ENCODE measurements around the gene ANKRD34C. TPM values are rescaled to one million over a fixed set of nuclear protein-coding genes. Genes with fewer than 3 reads are reported as not detected.

ANKRD34C gene
- total RNA-seq, 1 experiment from 2014 or later, result not detected

- CTCF ChIA-PET, result no interaction called here
- no peak overlapping the region for H3K4me2 ChIP-seq
- intact Hi-C loops (cut with micrococcal nuclease; ENCODE audit: unreplicated experiment), result no loop called here
- H3F3A ChIP-seq (ENCODE audit: insufficient read depth, low read depth), result no peaks in the 10 kb centered on the region
- no TSS peak for BruUV-seq (replicated peaks)
- peaks cover 56% of the 10 kb centered on the region for H3K27me3 ChIP-seq (ENCODE audit: insufficient read depth, low read depth)
- H3K36me3 ChIP-seq (ENCODE audit: low read depth), result no peaks in the 10 kb centered on the region
- H4K20me1 ChIP-seq (ENCODE audit: insufficient read depth), result no peaks in the 10 kb centered on the region
- H3K4me3 ChIP-seq, result no peak overlapping the region
- POLR2A ChIA-PET (ENCODE audit: unreplicated experiment), result no interaction called here
- no peak for TF ChIP-seq EZH2 (IDR thresholded peaks at IDR 0.05; ENCODE audit: low read depth)
- TF ChIP-seq, protein P1, sequence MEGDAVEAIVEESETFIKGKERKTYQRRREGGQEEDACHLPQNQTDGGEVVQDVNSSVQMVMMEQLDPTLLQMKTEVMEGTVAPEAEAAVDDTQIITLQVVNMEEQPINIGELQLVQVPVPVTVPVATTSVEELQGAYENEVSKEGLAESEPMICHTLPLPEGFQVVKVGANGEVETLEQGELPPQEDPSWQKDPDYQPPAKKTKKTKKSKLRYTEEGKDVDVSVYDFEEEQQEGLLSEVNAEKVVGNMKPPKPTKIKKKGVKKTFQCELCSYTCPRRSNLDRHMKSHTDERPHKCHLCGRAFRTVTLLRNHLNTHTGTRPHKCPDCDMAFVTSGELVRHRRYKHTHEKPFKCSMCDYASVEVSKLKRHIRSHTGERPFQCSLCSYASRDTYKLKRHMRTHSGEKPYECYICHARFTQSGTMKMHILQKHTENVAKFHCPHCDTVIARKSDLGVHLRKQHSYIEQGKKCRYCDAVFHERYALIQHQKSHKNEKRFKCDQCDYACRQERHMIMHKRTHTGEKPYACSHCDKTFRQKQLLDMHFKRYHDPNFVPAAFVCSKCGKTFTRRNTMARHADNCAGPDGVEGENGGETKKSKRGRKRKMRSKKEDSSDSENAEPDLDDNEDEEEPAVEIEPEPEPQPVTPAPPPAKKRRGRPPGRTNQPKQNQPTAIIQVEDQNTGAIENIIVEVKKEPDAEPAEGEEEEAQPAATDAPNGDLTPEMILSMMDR (conservative IDR thresholded peaks at IDR 0.05), result no peak
- H3K4me1 ChIP-seq (replicated peaks; ENCODE audit: insufficient read depth), result no peaks in the 10 kb centered on the region
- no peak overlapping the region for H3K27ac ChIP-seq
- H3K9me2 ChIP-seq (ENCODE audit: insufficient read depth), result no peaks in the 10 kb centered on the region
- DNase-seq, result no peak
- H3K9me3 ChIP-seq (ENCODE audit: insufficient read depth, low read depth), result no peaks in the 10 kb centered on the region
- no peaks in the 10 kb centered on the region for H3K79me2 ChIP-seq (ENCODE audit: low read depth)
- no peak overlapping the region for H2AFZ ChIP-seq
Measured at GRCh38 chr15:79294075-79294474, 11.6 kb downstream of the ANKRD34C start.

GRCh38 chr15:79296583-79296982 is 14.1 kb downstream of the ANKRD34C start:
- no TSS peak for BruUV-seq (replicated peaks)
- H2AFZ ChIP-seq, result no peak overlapping the region
- H3K27ac ChIP-seq, result no peak overlapping the region
- no peaks in the 10 kb centered on the region for H4K20me1 ChIP-seq (ENCODE audit: insufficient read depth)
- no peak for DNase-seq
- H3K79me2 ChIP-seq (ENCODE audit: low read depth), result no peaks in the 10 kb centered on the region
- H3F3A ChIP-seq (ENCODE audit: insufficient read depth, low read depth), result no peaks in the 10 kb centered on the region
- H3K36me3 ChIP-seq (ENCODE audit: low read depth), result no peaks in the 10 kb centered on the region
- H3K4me3 ChIP-seq, result no peak overlapping the region
- TF ChIP-seq, protein P1 (conservative IDR thresholded peaks at IDR 0.05), result peak; percentile 43; the same call in 1 of the 2 replicates
- no peak for TF ChIP-seq EZH2 (IDR thresholded peaks at IDR 0.05; ENCODE audit: low read depth)
- POLR2A ChIA-PET (ENCODE audit: unreplicated experiment), result no interaction called here
- H3K9me3 ChIP-seq (ENCODE audit: insufficient read depth, low read depth), result no peaks in the 10 kb centered on the region
- no peaks in the 10 kb centered on the region for H3K4me1 ChIP-seq (replicated peaks; ENCODE audit: insufficient read depth)
- H3K27me3 ChIP-seq (ENCODE audit: insufficient read depth, low read depth), result peaks cover 79% of the 10 kb centered on the region
- intact Hi-C loops (cut with micrococcal nuclease; ENCODE audit: unreplicated experiment), result no loop called here
- CTCF ChIA-PET, result no interaction called here
- no peak overlapping the region for H3K4me2 ChIP-seq
- H3K9me2 ChIP-seq (ENCODE audit: insufficient read depth), result no peaks in the 10 kb centered on the region

GRCh38 chr15:79299126-79299840 is 16.8 kb downstream of the ANKRD34C start:
- no peak overlapping the region for H3K4me3 ChIP-seq

More at GRCh38 chr15:79299126-79299840, 16.8 kb downstream of the ANKRD34C start:
- H3K79me2 ChIP-seq (ENCODE audit: low read depth), result no peaks in the 10 kb centered on the region
- peaks cover 72% of the 10 kb centered on the region for H3K27me3 ChIP-seq (ENCODE audit: insufficient read depth, low read depth)
- H3F3A ChIP-seq (ENCODE audit: insufficient read depth, low read depth), result no peaks in the 10 kb centered on the region
- TF ChIP-seq, protein P1 (conservative IDR thresholded peaks at IDR 0.05), result no peak
- TF ChIP-seq EZH2 (IDR thresholded peaks at IDR 0.05; ENCODE audit: low read depth), result no peak
- H3K27ac ChIP-seq, result no peak overlapping the region
- H3K4me2 ChIP-seq, result no peak overlapping the region
- DNase-seq, result no peak
- H4K20me1 ChIP-seq (ENCODE audit: insufficient read depth), result no peaks in the 10 kb centered on the region
- ChIA-PET POLR2A (ENCODE audit: unreplicated experiment) (no interaction called here), CTCF (no interaction called here)
- no TSS peak for BruUV-seq (replicated peaks)
- H3K9me2 ChIP-seq (ENCODE audit: insufficient read depth), result no peaks in the 10 kb centered on the region
- intact Hi-C loops (cut with micrococcal nuclease; ENCODE audit: unreplicated experiment), result no loop called here
- H3K9me3 ChIP-seq (ENCODE audit: insufficient read depth, low read depth), result no peaks in the 10 kb centered on the region
- H3K36me3 ChIP-seq (ENCODE audit: low read depth), result no peaks in the 10 kb centered on the region
- no peak overlapping the region for H2AFZ ChIP-seq
- H3K4me1 ChIP-seq (replicated peaks; ENCODE audit: insufficient read depth), result no peaks in the 10 kb centered on the region

Data from PC-9 (cell line).